ENCODE results near the gene OR10AD1. TPM values are rescaled to one million over a fixed set of nuclear protein-coding genes. Genes with fewer than 3 reads are reported as not detected.

The OR10AD1 gene
- total and polyA plus RNA-seq, 9 of the 15 experiments (the other 6 are each of a cell fraction or from before 2014, with no cell fraction given) = not detected

GRCh38 chr12:48197971-48198671 lies 5.0 kb downstream of the OR10AD1 start (continued):
- TF ChIP-seq STAT5A (IDR thresholded peaks at IDR 0.05; ENCODE audit: borderline replicate concordance, low read length) (no peak), ZNF140 (CRISPR knock-in tag; IDR thresholded peaks at IDR 0.05) (no peak), ZNF551 (CRISPR knock-in tag; IDR thresholded peaks at IDR 0.05) (no peak), TEAD4 (IDR thresholded peaks at IDR 0.05; ENCODE audit: low read length) (peak; percentile 22; the same call in 1 of the 2 replicates), TEAD4 (CRISPR knock-in tag; IDR thresholded peaks at IDR 0.05; ENCODE audit: borderline replicate concordance) (no peak), TEAD2 (tag; IDR thresholded peaks at IDR 0.05) (no peak), ZBTB12 (CRISPR knock-in tag; IDR thresholded peaks at IDR 0.05) (no peak), ZNF507 (tag; conservative IDR thresholded peaks at IDR 0.05) (no peak), HNRNPK (IDR thresholded peaks at IDR 0.05; ENCODE audit: low read depth, low read length, poor library complexity, severe bottlenecking) (no peak), MBD2 (IDR thresholded peaks at IDR 0.05; ENCODE audit: borderline replicate concordance, low read depth) (peak; percentile 66; the same call in 1 of the 2 replicates), DLX4 (CRISPR knock-in tag; IDR thresholded peaks at IDR 0.05) (no peak), DDX20 (tag; IDR thresholded peaks at IDR 0.05; ENCODE audit: low read depth) (no peak), ZFX (CRISPR knock-in tag; IDR thresholded peaks at IDR 0.05) (peak; percentile 98), E2F6 (IDR thresholded peaks at IDR 0.05; ENCODE audit: borderline replicate concordance in 1 of 2, extremely low read depth in 1 of 2, insufficient read depth in 1 of 2, insufficient read length in 1 of 2, low read depth in 1 of 2, low read length in 1 of 2, poor library complexity in 1 of 2, severe bottlenecking in 1 of 2) (peak; percentile 83 to 86), SMC3 (conservative IDR thresholded peaks at IDR 0.05; ENCODE audit: insufficient read depth, low read depth, low read length) (no peak), TFE3 (CRISPR knock-in tag; IDR thresholded peaks at IDR 0.05) (no peak), ATF1 (CRISPR knock-in tag; IDR thresholded peaks at IDR 0.05) (no peak; the same call in 1 of the 2 replicates), ATF1 (tag; IDR thresholded peaks at IDR 0.05) (peak; percentile 93), KLF16 (IDR thresholded peaks at IDR 0.05) (no peak), PHB (CRISPR knock-in tag; IDR thresholded peaks at IDR 0.05) (0 out of 2 replicates have a peak, but pooled peaks have one; percentile 67), SMARCE1 (IDR thresholded peaks at IDR 0.05) (no peak), SRF (CRISPR knock-in tag; IDR thresholded peaks at IDR 0.05) (no peak), ZBTB33 (CRISPR knock-in tag; IDR thresholded peaks at IDR 0.05) (0 out of 2 replicates have a peak, but pooled peaks have one; percentile 12)

Data from K562 (cell line).